Chondrocyte (in vitro differentiated cells): ENCODE data around the gene RRAS. TPM values are rescaled to one million over a fixed set of nuclear protein-coding genes. Genes with fewer than 3 reads are reported as not detected.
A peak's percentile ranks its signal among the peaks of the same experiment; 100 is the strongest.

Source experiments
- DNase-seq: peaks from one replicate; pipeline ENCODE4 v3.0.0; 2021; ENCODE audit warnings: mixed read lengths, low spot score
- H3K27ac Mint-ChIP-seq: one replicate; pipeline ENCODE4 v1.8.0; 2021; ENCODE audit warnings: mild to moderate bottlenecking, moderate library complexity, mixed read lengths; ENCODE audit not compliant: unreplicated experiment
- H3K27me3 Mint-ChIP-seq: 2 replicates; pipeline ENCODE4 v1.8.0; 2021; ENCODE audit warnings: low read depth, mixed read lengths
- H3K36me3 Mint-ChIP-seq: 2 replicates; pipeline ENCODE4 v1.8.0; 2021; ENCODE audit warnings: low read depth, mixed read lengths
- H3K4me1 Mint-ChIP-seq: 2 replicates; pipeline ENCODE4 v1.8.0; 2021; ENCODE audit warnings: low read depth, mild to moderate bottlenecking, mixed read lengths
- H3K4me3 Mint-ChIP-seq: one replicate; pipeline ENCODE4 v1.8.0; 2021; ENCODE audit warnings: mild to moderate bottlenecking, moderate library complexity, mixed read lengths; ENCODE audit not compliant: unreplicated experiment
- H3K9me3 Mint-ChIP-seq: 2 replicates; pipeline ENCODE4 v1.8.0; 2021; ENCODE audit warnings: low read depth, mixed read lengths
- CTCF ChIP-seq: fragments of 200-600 bp; sonication (generic); IDR thresholded peaks from 2 replicates; pipeline ENCODE4 v1.5.0; 2021; ENCODE audit warnings: antibody characterized with exemption, mild to moderate bottlenecking, moderate library complexity
- total RNA-seq: library from RNA; stranded (reverse); gene quantifications from 3 replicates; pipeline ENCODE4 v1.2.1, GENCODE V29; 2021

The RRAS gene
- total RNA-seq, 1 donor from 2014 or later = 113 TPM

- H3K4me1 Mint-ChIP-seq = peaks cover 16% of the 10 kb centered on the region
Measured at GRCh38 chr19:49597703-49597974, 42.3 kb downstream of the RRAS start.

GRCh38 chr19:49596954-49597702 lies 42.8 kb downstream of the RRAS start:
- peaks cover 25% of the 10 kb centered on the region for H3K36me3 Mint-ChIP-seq
- no peak overlapping the region for H3K27ac Mint-ChIP-seq
- no peak for DNase-seq
- no peaks in the 10 kb centered on the region for H3K27me3 Mint-ChIP-seq
- peak; percentile 12 for TF ChIP-seq CTCF
- peaks cover 21% of the 10 kb centered on the region for H3K4me1 Mint-ChIP-seq
- no peak overlapping the region for H3K4me3 Mint-ChIP-seq
- H3K9me3 Mint-ChIP-seq = no peaks in the 10 kb centered on the region

More at GRCh38 chr19:49597703-49597974, 42.3 kb downstream of the RRAS start:
- no peak for DNase-seq
- Mint-ChIP-seq H3K36me3 (peaks cover 26% of the 10 kb centered on the region), H3K27ac (no peak overlapping the region), H3K9me3 (no peaks in the 10 kb centered on the region), H3K27me3 (no peaks in the 10 kb centered on the region), H3K4me3 (no peak overlapping the region)
- TF ChIP-seq CTCF = no peak

GRCh38 chr19:49596407-49596806 lies 43.5 kb downstream of the RRAS start:
- peaks cover 22% of the 10 kb centered on the region for H3K4me1 Mint-ChIP-seq
- no peak overlapping the region for H3K27ac Mint-ChIP-seq
- no peak for DNase-seq
- no peak overlapping the region for H3K4me3 Mint-ChIP-seq
- no peaks in the 10 kb centered on the region for H3K27me3 Mint-ChIP-seq
- H3K36me3 Mint-ChIP-seq = peaks cover 23% of the 10 kb centered on the region
- TF ChIP-seq CTCF = no peak
- no peaks in the 10 kb centered on the region for H3K9me3 Mint-ChIP-seq

GRCh38 chr19:49595819-49596404 lies 44.0 kb downstream of the RRAS start:
- Mint-ChIP-seq H3K4me1 (peaks cover 22% of the 10 kb centered on the region), H3K27ac (no peak overlapping the region), H3K4me3 (no peak overlapping the region), H3K27me3 (no peaks in the 10 kb centered on the region), H3K36me3 (peaks cover 20% of the 10 kb centered on the region), H3K9me3 (no peaks in the 10 kb centered on the region)
- no peak for DNase-seq
- no peak for TF ChIP-seq CTCF

GRCh38 chr19:49594993-49595818 lies 44.7 kb downstream of the RRAS start:
- no peak for DNase-seq
- no peak overlapping the region for H3K27ac Mint-ChIP-seq
- no peak overlapping the region for H3K4me3 Mint-ChIP-seq
- peaks cover 19% of the 10 kb centered on the region for H3K36me3 Mint-ChIP-seq
- H3K27me3 Mint-ChIP-seq = no peaks in the 10 kb centered on the region
- no peaks in the 10 kb centered on the region for H3K9me3 Mint-ChIP-seq
- peaks cover 22% of the 10 kb centered on the region for H3K4me1 Mint-ChIP-seq
- TF ChIP-seq CTCF = no peak
